Heart left ventricle (tissue), 16 donors: ENCODE data around the gene ADAM19. TPM values are rescaled to one million over a fixed set of nuclear protein-coding genes. Genes with fewer than 3 reads are reported as not detected.

ENCODE experiments used
- ATAC-seq, 4 donors: fragments of 200-7000 bp; cut with Tn5 transposase; one replicate each; pipeline ENCODE4 v1.9.1; 2020 to 2022; ENCODE audit warnings: moderate library complexity in 4 of 4, mild to moderate bottlenecking in 3 of 4, moderate number of reproducible peaks in 1 of 4
- DNase-seq, 5 donors: peaks; one replicate each; pipeline ENCODE4 v3.0.0-alpha.2; 2020
- H3K27ac ChIP-seq, 12 donors: fragments of 200-600 bp; sonication (generic) in 4 of 12; one replicate each; pipeline versions ENCODE4 v1.5.0 to v1.8.0; 2016 to 2022; ENCODE audit warnings: mild to moderate bottlenecking in 2 of 12
- H3K27me3 ChIP-seq, 9 donors: fragments of 200-600 bp; sonication (generic) in 2 of 9; one replicate each; pipeline versions ENCODE4 v1.5.1 to v1.8.0; 2016 to 2022; ENCODE audit warnings: mild to moderate bottlenecking in 3 of 9
- H3K36me3 ChIP-seq, 9 donors: fragments of 200-600 bp; sonication (generic) in 2 of 9; one replicate each; pipeline versions ENCODE4 v1.5.0 to v1.8.0; 2018 to 2022; ENCODE audit warnings: mild to moderate bottlenecking in 2 of 9
- H3K4me1 ChIP-seq, 12 donors: fragments of 200-600 bp; sonication (generic) in 4 of 12; one replicate each; pipeline versions ENCODE4 v1.5.0 to v1.8.0; 2016 to 2022; ENCODE audit warnings: mild to moderate bottlenecking in 3 of 12
- H3K4me3 ChIP-seq, 12 donors: fragments of 200-600 bp; sonication (generic) in 4 of 12; one replicate each; pipeline versions ENCODE4 v1.5.0 to v1.8.0; 2017 to 2022; ENCODE audit warnings: mild to moderate bottlenecking in 9 of 12, moderate library complexity in 4 of 12
- H3K9me3 ChIP-seq, 12 donors: fragments of 200-600 bp; sonication (generic) in 4 of 12; one replicate each; pipeline versions ENCODE4 v1.5.0 to v1.8.0; 2016 to 2022; ENCODE audit warnings: mild to moderate bottlenecking in 1 of 12
- POLR2A ChIP-seq, 2 donors: fragments of 450-650 bp; IDR thresholded peaks; one replicate each; pipeline ENCODE4 v1.6.1; 2017; ENCODE audit warnings: antibody characterized with exemption in 2 of 2, mild to moderate bottlenecking in 2 of 2, moderate library complexity in 2 of 2
- WGBS, 4 donors: extraction: QIAGEN DNeasy Blood & Tissue Kit in 2 of 4; methylation state at CpG; one replicate each; pipeline versions ENCODE4 v1.1.5 to v1.1.7; 2013 to 2018; 5-methylcytosine and 5-hydroxymethylcytosine counted together
- intact Hi-C, 10 donors: fragments of 100-400 bp; cut with DNase I; formaldehyde crosslinking; loops; one replicate each; pipeline versions ENCODE4 v1.11.1 to v1.14.2; 2022
- polyA plus RNA-seq, 2 donors: library from polyadenylated mRNA; stranded (reverse); fragments of 200-250 nt; gene quantifications; one replicate each; pipeline ENCODE4 v1.2.3, GENCODE V29; 2013
- total RNA-seq, 9 donors: library from RNA; depleted of rRNA in 2 of 9; stranded (reverse); fragments of >200 nt in 2 of 9; fragmentation: NEBNext Ultra II Directional in 3 of 9; extraction: Animal tissue kit (Norgen Biotek cat#: 25700) in 3 of 9; gene quantifications; one replicate each; pipeline versions ENCODE4 v1.1.0 to v1.2.4, GENCODE V29; 2016 to 2023
- TF ChIP-seq, protein P1 (sequence below), 12 donors: fragments of 200-600 bp; sonication (generic) in 4 of 12; IDR thresholded peaks; one replicate each; pipeline versions ENCODE4 v1.5.0 to v1.8.0; 2018 to 2022; ENCODE audit warnings: antibody characterized with exemption in 12 of 12, mild to moderate bottlenecking in 5 of 12
- donor health status: ischemic (EF 13 %, LVEDD 7.1; RV severe dilation, severe dysfunction).
- donor health status: healthy with polysubstance abuse.
- donor health status: DM: no; HTN: yes; CAD: no.
- donor health status: DM: no; HTN: no; CAD: no.
- donor health status: ischemic (EF 25% LVEDD 6.9; RV normal size, moderate dysfunction).
- donor health status: ischemic (EF 25% LVEDD 5.7; RV mildly dilated, moderate dysfunction).
- donor health status: healthy.
- donor health status: DM: yes; HTN: yes; CAD: no.
- donor health status: ischemic (EF 35%, LVEDD 5.7; RV mildly dilated, moderate dysfunction).
- donor health status: nonischemic (EF 11% LVEDD 7.7; RV severe dilation, severe dysfunction).
- donor health status: DM: yes; HTN: yes; CAD: no.
- donor health status: PGD.
- donor health status: ischemic (EF 29% LVEDD 5.4; RV normal size, mild dysfunction).
- donor health status: nonischemic (EF 23%, LVEDD 6.1; RV moderate dilation, normal function).

The ADAM19 gene
- total and polyA plus RNA-seq, 11 donors, result 6.5 to 47.6 (median 19.0) TPM

DNA sequence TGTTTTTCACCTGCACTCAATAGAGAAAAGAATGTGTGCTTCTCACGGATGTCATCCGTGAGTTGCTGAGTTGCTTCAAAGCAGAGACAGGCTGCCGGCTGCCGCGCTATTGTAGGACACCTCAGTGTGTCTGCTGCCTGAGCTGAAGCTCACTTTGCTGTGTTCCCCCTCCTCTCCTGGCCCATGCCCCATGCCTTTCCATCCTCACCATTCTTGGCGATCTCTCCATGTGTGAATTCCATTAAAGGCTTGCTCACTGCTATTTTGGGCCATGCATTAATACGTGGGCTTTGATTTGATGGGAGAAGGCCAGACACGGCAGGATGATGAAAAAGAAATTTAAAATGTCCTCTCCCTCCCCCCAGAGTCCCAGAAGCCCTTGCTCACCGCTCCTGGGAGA is 14.5 kb downstream of the ADAM19 start:
- Histone ChIP-seq H3K4me1 (peaks cover 3 to 88% (median 68%) of the 10 kb centered on the region in 12 donors), H3K4me3 (peak overlapping the region in 1 of 12 donors; percentile 9), H3K27ac (peak overlapping the region in 11 of 12 donors; percentile 61 to 95 (median 85)), H3K36me3 (peaks cover 0 to 9% (median 0%) of the 10 kb centered on the region in 9 donors), H3K9me3 (no peaks in the 10 kb centered on the region), H3K27me3 (no peaks in the 10 kb centered on the region)
- TF ChIP-seq POLR2A (IDR thresholded peaks at IDR 0.05), result no peak
- TF ChIP-seq, protein P1, sequence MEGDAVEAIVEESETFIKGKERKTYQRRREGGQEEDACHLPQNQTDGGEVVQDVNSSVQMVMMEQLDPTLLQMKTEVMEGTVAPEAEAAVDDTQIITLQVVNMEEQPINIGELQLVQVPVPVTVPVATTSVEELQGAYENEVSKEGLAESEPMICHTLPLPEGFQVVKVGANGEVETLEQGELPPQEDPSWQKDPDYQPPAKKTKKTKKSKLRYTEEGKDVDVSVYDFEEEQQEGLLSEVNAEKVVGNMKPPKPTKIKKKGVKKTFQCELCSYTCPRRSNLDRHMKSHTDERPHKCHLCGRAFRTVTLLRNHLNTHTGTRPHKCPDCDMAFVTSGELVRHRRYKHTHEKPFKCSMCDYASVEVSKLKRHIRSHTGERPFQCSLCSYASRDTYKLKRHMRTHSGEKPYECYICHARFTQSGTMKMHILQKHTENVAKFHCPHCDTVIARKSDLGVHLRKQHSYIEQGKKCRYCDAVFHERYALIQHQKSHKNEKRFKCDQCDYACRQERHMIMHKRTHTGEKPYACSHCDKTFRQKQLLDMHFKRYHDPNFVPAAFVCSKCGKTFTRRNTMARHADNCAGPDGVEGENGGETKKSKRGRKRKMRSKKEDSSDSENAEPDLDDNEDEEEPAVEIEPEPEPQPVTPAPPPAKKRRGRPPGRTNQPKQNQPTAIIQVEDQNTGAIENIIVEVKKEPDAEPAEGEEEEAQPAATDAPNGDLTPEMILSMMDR (IDR thresholded peaks at IDR 0.05), result no peak
- DNase-seq (peak in 4 of 5 donors; percentile 65 to 76 (median 70)), ATAC-seq (peak; percentile 63 to 83 (median 69))
- WGBS, 4 donors, result 24 to 57% (median 26%) methylated on average over 9 of the region's 9 CpGs
- intact Hi-C loops, result loop anchor here in 5 of 10 donors (5.0 kb wide), 2 partner anchors 39 to 49 kb away; no protein-coding TSS in a partner anchor

DNA sequence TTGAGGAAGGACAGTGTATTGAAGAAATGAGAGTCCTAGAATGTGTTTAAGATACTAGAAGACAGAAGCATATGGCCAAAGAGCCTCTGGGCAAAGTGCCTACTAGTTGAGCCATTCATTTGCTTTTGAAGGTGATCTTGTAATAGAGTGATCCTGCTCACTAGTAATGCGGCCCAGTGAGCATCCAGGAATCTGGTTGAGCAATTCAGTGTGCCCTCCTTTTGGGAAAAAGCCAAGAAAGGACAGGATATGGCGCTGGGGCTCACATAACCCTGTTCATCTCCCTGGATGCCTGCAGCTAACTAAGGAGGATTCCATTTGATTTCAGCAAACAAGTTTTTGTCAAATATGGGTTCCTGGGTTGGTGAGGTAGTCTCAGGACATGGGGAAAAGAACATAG is 16.3 kb downstream of the ADAM19 start:
- 58 to 69% (median 66%) methylated on average over 2 of the region's 2 CpGs for WGBS, 4 donors
- peaks cover 0 to 6% (median 0%) of the 10 kb centered on the region in 9 donors for H3K36me3 ChIP-seq
- DNase-seq (no peak), ATAC-seq (peak in 1 of 4 donors; percentile 4)
- no peak overlapping the region for H3K4me3 ChIP-seq
- TF ChIP-seq, protein P1 (IDR thresholded peaks at IDR 0.05), result no peak
- intact Hi-C loops, result no loop called here
- peak overlapping the region in 9 of 12 donors; percentile 16 to 95 (median 61) for H3K27ac ChIP-seq
- no peaks in the 10 kb centered on the region for H3K27me3 ChIP-seq
- H3K9me3 ChIP-seq, result no peaks in the 10 kb centered on the region
- peaks cover 4 to 86% (median 72%) of the 10 kb centered on the region in 12 donors for H3K4me1 ChIP-seq

DNA sequence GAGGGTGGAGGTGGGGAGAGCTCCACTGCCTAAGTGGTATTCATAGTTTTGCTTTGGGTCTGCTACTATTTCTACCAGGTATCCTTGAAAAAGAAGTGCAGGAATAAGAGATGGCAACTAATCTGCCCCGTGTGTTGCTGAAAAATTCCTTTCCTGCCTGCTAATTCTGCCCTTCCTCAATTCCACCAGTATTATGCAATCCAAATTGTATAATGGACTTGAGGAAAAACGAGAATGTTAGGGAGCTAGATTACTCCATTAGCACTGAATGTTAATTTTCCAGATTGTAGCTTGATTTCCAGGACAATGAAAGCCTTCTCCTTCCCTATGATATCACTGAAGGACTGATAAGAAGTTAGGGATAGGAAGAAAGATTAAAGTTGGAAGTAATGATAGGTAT is 16.9 kb downstream of the ADAM19 start:
- ATAC-seq (no peak), DNase-seq (no peak)
- H3K4me3 ChIP-seq, result no peak overlapping the region
- intact Hi-C loops, result no loop called here
- no peaks in the 10 kb centered on the region for H3K9me3 ChIP-seq
- peaks cover 0 to 6% (median 0%) of the 10 kb centered on the region in 9 donors for H3K36me3 ChIP-seq
- H3K27me3 ChIP-seq, result no peaks in the 10 kb centered on the region
- peak overlapping the region in 9 of 12 donors; percentile 19 to 95 (median 61) for H3K27ac ChIP-seq
- peaks cover 4 to 86% (median 72%) of the 10 kb centered on the region in 12 donors for H3K4me1 ChIP-seq
- WGBS, 4 donors, result 58 to 70% (median 62%) methylated on average over 2 of the region's 2 CpGs
- no peak for TF ChIP-seq POLR2A (IDR thresholded peaks at IDR 0.05)
- TF ChIP-seq, protein P1 (IDR thresholded peaks at IDR 0.05), result no peak

DNA sequence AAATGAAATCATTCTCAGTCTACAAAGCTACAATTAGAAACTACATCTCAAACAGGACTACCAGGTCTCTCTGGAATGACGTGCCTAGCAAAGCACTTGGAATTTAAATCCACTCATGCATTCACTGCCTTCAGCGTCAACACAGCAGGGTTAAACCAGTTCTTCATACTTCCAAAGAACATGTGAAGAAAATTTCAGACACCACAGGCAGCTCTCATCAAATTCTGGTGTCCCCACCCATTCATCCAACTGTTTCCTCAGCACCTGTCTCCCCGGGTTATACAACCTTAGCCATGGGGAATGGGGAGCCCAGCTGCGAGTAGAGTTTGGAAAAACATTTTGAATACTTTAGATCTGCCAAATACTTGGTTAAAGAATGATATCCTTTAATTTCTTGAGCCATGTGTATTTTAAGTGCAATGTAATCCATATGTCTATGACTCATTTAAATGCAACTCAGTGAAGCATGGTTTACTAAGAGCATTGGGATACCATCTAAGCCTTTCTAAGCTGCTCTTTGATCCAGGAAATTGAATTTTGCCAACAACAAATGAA is 17.5 kb downstream of the ADAM19 start:
- intact Hi-C loops, result no loop called here
- no peak for DNase-seq
- Histone ChIP-seq H3K36me3 (peaks cover 0 to 6% (median 0%) of the 10 kb centered on the region in 9 donors), H3K4me3 (no peak overlapping the region), H3K27ac (peak overlapping the region in 9 of 12 donors; percentile 7 to 95 (median 60)), H3K27me3 (no peaks in the 10 kb centered on the region), H3K9me3 (no peaks in the 10 kb centered on the region), H3K4me1 (peaks cover 4 to 85% (median 70%) of the 10 kb centered on the region in 12 donors)
- WGBS, 4 donors, result 66 to 82% (median 75%) methylated on average over 4 of the region's 4 CpGs
- ATAC-seq, result no peak
- TF ChIP-seq POLR2A (IDR thresholded peaks at IDR 0.05), result no peak
- TF ChIP-seq, protein P1 (IDR thresholded peaks at IDR 0.05), result no peak
